Gastroesophageal sphincter (tissue), 3 donors: ENCODE data around the gene MXD1.

ENCODE experiments used
- CTCF ChIP-seq, 4 experiments: fragments of 200-600 bp in 2 of 4; fragments of 450-650 bp in 2 of 4; sonication (generic) in 1 of 4; IDR thresholded peaks; one replicate each; pipeline ENCODE4 v1.5.1; 2017 to 2019; ENCODE audit warnings: antibody characterized with exemption in 4 of 4, mild to moderate bottlenecking in 2 of 4, moderate library complexity in 2 of 4
- EP300 ChIP-seq: sonication (generic); formaldehyde crosslinking; IDR thresholded peaks from one replicate; pipeline ENCODE4 v1.6.1; 2017; ENCODE audit warnings: antibody characterized with exemption, mild to moderate bottlenecking
- POLR2A ChIP-seq, 2 donors: fragments of 450-650 bp; IDR thresholded peaks; one replicate each; pipeline ENCODE4 v1.6.1; 2017; ENCODE audit warnings: antibody characterized with exemption in 2 of 2, mild to moderate bottlenecking in 2 of 2, moderate library complexity in 1 of 2
- POLR2AphosphoS5 ChIP-seq: sonication (generic); formaldehyde crosslinking; IDR thresholded peaks from one replicate; pipeline ENCODE4 v1.6.1; 2017; ENCODE audit warnings: antibody characterized with exemption

- no peak for TF ChIP-seq CTCF (IDR thresholded peaks at IDR 0.05)
- no peak for TF ChIP-seq POLR2AphosphoS5
- no peak for TF ChIP-seq EP300
- TF ChIP-seq POLR2A (IDR thresholded peaks at IDR 0.05) = no peak
These were observed 74.7 kb downstream of the MXD1 start for GRCh38 chr2:69989441-69990105.
